ENCODE data around the gene DCTN3.

DCTN3 gene

GRCh38 chr9:34612788-34613390 lies 7.4 kb downstream of the DCTN3 start:
- H3K27me3 Mint-ChIP-seq = no peaks in the 10 kb centered on the region
- H3K4me1 Mint-ChIP-seq (ENCODE audit: low read depth) = peaks cover 23% of the 10 kb centered on the region
- H3K36me3 Mint-ChIP-seq = peaks cover 9% of the 10 kb centered on the region
- peak overlapping the region; percentile 96 for H3K27ac Mint-ChIP-seq
- H3K9me3 Mint-ChIP-seq (ENCODE audit: low read depth) = no peaks in the 10 kb centered on the region
- peak overlapping the region; percentile 88 for H3K4me3 Mint-ChIP-seq

- Mint-ChIP-seq H3K36me3 (peaks cover 9% of the 10 kb centered on the region), H3K4me3 (peak within 1 kb of the TSS; percentile 88), H3K9me3 (ENCODE audit: low read depth) (no peaks in the 10 kb centered on the region), H3K27me3 (no peaks in the 10 kb centered on the region), H3K4me1 (ENCODE audit: low read depth) (peaks cover 23% of the 10 kb centered on the region), H3K27ac (peak within 1 kb of the TSS; percentile 96)
These were observed 8.2 kb downstream of the DCTN3 start, which contains the start of gene RPP25L for GRCh38 chr9:34611811-34612787. Gene RPP25L, minus strand, starts transcription at chr9:34612097. Its CDS starts 801 bp downstream, at chr9:34611296.

GRCh38 chr9:34611251-34611810 lies 9.0 kb downstream of the DCTN3 start:
- peaks cover 4% of the 10 kb centered on the region for H3K36me3 Mint-ChIP-seq
- H3K27me3 Mint-ChIP-seq = no peaks in the 10 kb centered on the region
- H3K4me3 Mint-ChIP-seq = peak overlapping the region; percentile 88
- peak overlapping the region; percentile 96 for H3K27ac Mint-ChIP-seq
- H3K4me1 Mint-ChIP-seq (ENCODE audit: low read depth) = peaks cover 23% of the 10 kb centered on the region
- no peaks in the 10 kb centered on the region for H3K9me3 Mint-ChIP-seq (ENCODE audit: low read depth)

GRCh38 chr9:34610434-34611206 lies 9.7 kb downstream of the DCTN3 start:
- H3K9me3 Mint-ChIP-seq (ENCODE audit: low read depth) = no peaks in the 10 kb centered on the region
- peak overlapping the region; percentile 88 for H3K4me3 Mint-ChIP-seq
- peak overlapping the region; percentile 13 for H3K27ac Mint-ChIP-seq
- peaks cover 3% of the 10 kb centered on the region for H3K36me3 Mint-ChIP-seq
- H3K4me1 Mint-ChIP-seq (ENCODE audit: low read depth) = peaks cover 23% of the 10 kb centered on the region
- H3K27me3 Mint-ChIP-seq = no peaks in the 10 kb centered on the region

GRCh38 chr9:34607331-34607730 lies 13.0 kb downstream of the DCTN3 start:
- H3K4me1 Mint-ChIP-seq (ENCODE audit: low read depth) = peaks cover 15% of the 10 kb centered on the region
- no peak overlapping the region for H3K27ac Mint-ChIP-seq
- H3K4me3 Mint-ChIP-seq = no peak overlapping the region
- peaks cover 5% of the 10 kb centered on the region for H3K27me3 Mint-ChIP-seq
- H3K36me3 Mint-ChIP-seq = peaks cover 3% of the 10 kb centered on the region
- H3K9me3 Mint-ChIP-seq (ENCODE audit: low read depth) = no peaks in the 10 kb centered on the region

GRCh38 chr9:34606905-34607304 lies 13.4 kb downstream of the DCTN3 start:
- Mint-ChIP-seq H3K4me3 (no peak overlapping the region), H3K9me3 (ENCODE audit: low read depth) (no peaks in the 10 kb centered on the region), H3K36me3 (peaks cover 3% of the 10 kb centered on the region), H3K27ac (no peak overlapping the region), H3K4me1 (ENCODE audit: low read depth) (peaks cover 13% of the 10 kb centered on the region), H3K27me3 (peaks cover 5% of the 10 kb centered on the region)

GRCh38 chr9:34606190-34606589 lies 14.1 kb downstream of the DCTN3 start:
- Mint-ChIP-seq H3K27ac (no peak overlapping the region), H3K36me3 (peaks cover 3% of the 10 kb centered on the region), H3K4me3 (no peak overlapping the region), H3K9me3 (ENCODE audit: low read depth) (no peaks in the 10 kb centered on the region), H3K27me3 (peaks cover 7% of the 10 kb centered on the region), H3K4me1 (ENCODE audit: low read depth) (peaks cover 9% of the 10 kb centered on the region)

- Mint-ChIP-seq H3K4me1 (ENCODE audit: low read depth) (no peaks in the 10 kb centered on the region), H3K36me3 (no peaks in the 10 kb centered on the region), H3K9me3 (ENCODE audit: low read depth) (no peaks in the 10 kb centered on the region), H3K27me3 (peaks cover 7% of the 10 kb centered on the region), H3K27ac (no peak overlapping the region), H3K4me3 (no peak overlapping the region)
These were observed 16.6 kb downstream of the DCTN3 start for GRCh38 chr9:34603610-34604231.

- no peak overlapping the region for H3K4me3 Mint-ChIP-seq
- H3K4me1 Mint-ChIP-seq (ENCODE audit: low read depth) = no peaks in the 10 kb centered on the region
- H3K27me3 Mint-ChIP-seq = peaks cover 12% of the 10 kb centered on the region
- no peaks in the 10 kb centered on the region for H3K36me3 Mint-ChIP-seq
- no peak overlapping the region for H3K27ac Mint-ChIP-seq
- H3K9me3 Mint-ChIP-seq (ENCODE audit: low read depth) = no peaks in the 10 kb centered on the region
These were observed 18.2 kb downstream of the DCTN3 start for GRCh38 chr9:34601937-34602573.

GRCh38 chr9:34600908-34601307 lies 19.4 kb downstream of the DCTN3 start:
- no peak overlapping the region for H3K27ac Mint-ChIP-seq
- no peaks in the 10 kb centered on the region for H3K9me3 Mint-ChIP-seq (ENCODE audit: low read depth)
- H3K36me3 Mint-ChIP-seq = no peaks in the 10 kb centered on the region
- H3K4me1 Mint-ChIP-seq (ENCODE audit: low read depth) = no peaks in the 10 kb centered on the region
- H3K27me3 Mint-ChIP-seq = peaks cover 19% of the 10 kb centered on the region
- no peak overlapping the region for H3K4me3 Mint-ChIP-seq

- Mint-ChIP-seq H3K4me3 (no peak overlapping the region), H3K36me3 (no peaks in the 10 kb centered on the region), H3K4me1 (ENCODE audit: low read depth) (no peaks in the 10 kb centered on the region), H3K27me3 (peaks cover 17% of the 10 kb centered on the region), H3K27ac (no peak overlapping the region), H3K9me3 (ENCODE audit: low read depth) (no peaks in the 10 kb centered on the region)
These were observed 20.7 kb downstream of the DCTN3 start for GRCh38 chr9:34599546-34599945.

GRCh38 chr9:34594177-34594576 lies 26.1 kb downstream of the DCTN3 start:
- Mint-ChIP-seq H3K27me3 (peaks cover 29% of the 10 kb centered on the region), H3K36me3 (no peaks in the 10 kb centered on the region), H3K4me3 (no peak overlapping the region), H3K9me3 (ENCODE audit: low read depth) (no peaks in the 10 kb centered on the region), H3K4me1 (ENCODE audit: low read depth) (peaks cover 24% of the 10 kb centered on the region), H3K27ac (no peak overlapping the region)

- Mint-ChIP-seq H3K9me3 (ENCODE audit: low read depth) (no peaks in the 10 kb centered on the region), H3K27me3 (peaks cover 38% of the 10 kb centered on the region), H3K4me3 (peak overlapping the region; percentile 83), H3K36me3 (no peaks in the 10 kb centered on the region), H3K27ac (no peak overlapping the region), H3K4me1 (ENCODE audit: low read depth) (peaks cover 33% of the 10 kb centered on the region)
These were observed 27.2 kb downstream of the DCTN3 start for GRCh38 chr9:34592895-34593601.
